AG08396 (cell line): ENCODE data around the gene WDR90.

Experiments used
- DNase-seq: peaks from one replicate; pipeline ENCODE4 v3.0.0; 2012; ENCODE audit warnings: low spot score, mixed read lengths

Gene WDR90

DNA sequence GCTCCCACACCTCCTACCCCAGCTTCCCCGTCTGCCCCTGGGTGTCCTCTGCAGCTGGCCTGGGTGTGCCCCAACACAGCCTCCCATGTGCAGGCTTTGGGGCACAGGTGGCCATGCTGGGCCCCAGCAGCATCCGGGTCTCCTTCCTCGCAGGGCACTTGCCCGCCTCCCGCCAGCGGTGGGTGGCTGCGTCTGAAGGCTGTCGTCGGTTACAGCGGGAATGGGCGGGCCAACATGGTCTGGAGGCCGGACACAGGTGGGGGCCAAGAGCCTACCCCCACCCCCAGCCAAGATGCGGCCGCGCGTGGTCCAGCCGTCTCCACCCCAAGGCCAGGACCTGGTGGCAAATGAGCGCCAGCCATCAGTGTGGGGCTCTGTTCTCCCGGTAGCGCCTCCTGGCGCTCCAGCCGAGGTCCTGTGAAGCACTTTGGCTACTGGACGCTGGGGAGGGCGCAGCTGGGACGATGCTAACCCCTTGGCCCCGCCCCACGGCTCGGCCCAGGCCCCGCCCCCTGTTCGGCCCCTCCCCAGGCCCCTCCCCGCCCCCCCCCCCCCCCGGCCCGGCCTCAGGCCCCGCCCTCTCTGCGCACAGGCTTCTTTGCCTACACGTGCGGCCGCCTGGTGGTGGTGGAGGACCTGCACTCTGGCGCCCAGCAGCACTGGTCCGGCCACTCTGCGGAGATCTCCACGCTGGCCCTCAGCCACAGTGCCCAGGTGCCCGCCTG, 11.5 kb downstream of the WDR90 start:
- DNase-seq, result peak; percentile 83

DNA sequence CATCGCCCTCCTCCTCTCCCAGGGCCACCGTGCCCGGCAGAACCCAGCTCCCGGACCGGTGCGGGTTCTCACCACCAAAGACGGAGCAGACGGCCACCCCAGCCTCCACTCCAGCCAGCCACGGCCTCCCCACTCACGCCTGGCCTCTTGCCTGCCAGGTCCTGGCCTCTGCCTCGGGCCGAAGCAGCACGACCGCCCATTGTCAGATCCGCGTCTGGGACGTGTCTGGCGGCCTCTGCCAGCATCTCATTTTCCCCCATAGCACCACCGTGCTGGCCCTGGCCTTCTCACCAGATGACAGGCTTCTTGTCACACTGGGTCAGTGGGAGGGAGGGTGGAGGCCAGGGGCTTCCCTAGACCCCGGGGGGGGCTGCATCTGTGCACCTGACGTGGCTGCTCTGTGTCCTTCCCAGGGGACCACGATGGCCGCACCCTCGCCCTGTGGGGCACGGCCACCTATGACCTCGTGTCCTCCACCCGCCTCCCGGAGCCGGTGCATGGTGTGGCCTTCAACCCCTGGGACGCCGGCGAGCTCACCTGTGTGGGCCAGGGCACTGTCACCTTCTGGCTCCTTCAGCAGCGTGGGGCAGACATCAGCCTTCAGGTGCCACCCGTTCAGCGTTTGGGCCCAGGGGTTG, 12.1 kb downstream of the WDR90 start:
- no peak for DNase-seq

DNA sequence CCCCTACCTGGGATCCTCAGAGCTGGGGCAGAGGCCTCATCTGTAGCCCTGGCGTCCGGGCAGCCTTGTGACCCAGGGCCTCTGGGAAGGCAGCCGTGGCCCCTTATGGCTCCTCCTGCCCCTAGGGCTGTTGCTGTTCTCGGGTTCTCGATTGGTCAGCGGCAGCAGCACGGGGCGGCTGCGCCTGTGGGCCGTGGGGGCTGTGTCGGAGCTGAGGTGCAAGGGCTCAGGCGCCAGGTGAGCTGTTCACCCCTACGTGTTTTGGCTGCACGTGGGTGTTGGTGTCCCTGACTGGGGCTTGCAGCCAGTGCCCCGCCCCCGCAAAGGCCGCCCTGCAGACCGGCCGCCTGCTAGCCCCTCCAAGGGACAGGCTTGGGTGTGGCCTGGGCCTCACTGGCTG, 12.9 kb downstream of the WDR90 start:
- DNase-seq, result no peak

DNA sequence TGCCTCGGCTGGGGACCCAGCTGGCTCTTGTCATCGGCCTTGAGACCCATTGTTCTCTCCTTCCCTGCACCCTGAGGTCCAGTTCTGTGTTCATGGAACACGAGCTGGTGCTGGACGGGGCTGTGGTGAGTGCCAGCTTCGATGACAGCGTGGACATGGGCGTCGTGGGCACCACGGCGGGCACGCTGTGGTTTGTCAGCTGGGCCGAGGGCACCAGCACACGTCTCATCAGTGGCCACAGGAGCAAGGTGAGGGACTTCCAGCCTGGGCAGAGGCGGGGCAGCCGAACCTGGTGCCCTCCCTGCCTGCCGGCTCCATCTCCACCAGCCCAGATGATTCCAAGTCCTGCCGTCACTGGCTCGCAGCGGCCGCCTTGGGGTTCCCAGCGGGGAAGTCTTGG, 13.4 kb downstream of the WDR90 start:
- DNase-seq, result no peak

DNA sequence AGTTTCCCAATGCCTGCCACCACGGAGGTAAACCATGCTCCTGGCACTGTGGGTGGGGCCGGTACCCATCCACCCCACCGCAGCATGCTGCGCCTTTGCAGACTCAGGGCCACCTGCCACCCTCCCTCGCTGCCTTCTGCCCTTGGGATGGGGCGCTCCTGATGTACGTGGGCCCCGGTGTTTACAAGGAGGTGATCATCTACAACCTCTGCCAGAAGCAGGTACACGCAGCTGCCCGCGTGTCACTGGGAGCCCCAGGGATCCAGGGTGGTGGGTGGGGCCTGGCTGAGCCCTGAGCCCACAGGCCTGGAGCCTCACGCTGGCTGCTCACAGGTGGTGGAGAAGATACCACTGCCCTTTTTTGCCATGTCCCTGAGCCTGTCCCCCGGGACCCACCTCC, 17.4 kb downstream of the WDR90 start:
- no peak for DNase-seq

DNA sequence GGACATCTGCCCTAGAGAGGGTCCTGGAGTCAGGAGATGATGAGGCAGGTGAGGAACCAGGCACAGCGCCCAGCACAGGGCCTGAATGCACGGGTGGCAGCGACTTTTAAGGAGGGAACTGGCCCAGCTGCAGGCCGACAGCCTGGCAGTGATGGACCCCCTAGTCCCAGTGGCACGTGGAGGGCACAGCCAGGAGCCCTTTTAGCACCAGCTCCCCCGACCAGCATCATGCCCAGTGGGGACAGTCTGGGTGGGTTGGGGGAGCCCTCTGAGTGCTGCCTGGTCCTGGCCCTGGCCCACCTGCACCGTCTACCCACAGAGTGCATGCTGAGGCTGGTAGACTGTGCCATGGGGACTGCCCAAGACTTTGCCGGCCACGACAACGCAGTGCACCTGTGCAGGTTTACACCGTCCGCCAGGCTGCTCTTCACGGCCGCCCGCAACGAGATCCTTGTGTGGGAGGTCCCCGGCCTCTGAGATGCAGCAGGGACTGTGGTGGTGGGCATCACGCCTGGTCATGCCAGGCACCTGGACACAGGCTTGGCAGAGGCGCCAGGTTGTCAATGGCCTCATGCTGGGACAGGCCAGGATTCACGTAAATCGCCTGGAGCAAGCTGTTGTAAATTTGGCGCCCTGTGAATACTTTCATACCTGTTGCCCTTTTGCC, 18.1 kb downstream of the WDR90 start:
- DNase-seq, result no peak

DNA sequence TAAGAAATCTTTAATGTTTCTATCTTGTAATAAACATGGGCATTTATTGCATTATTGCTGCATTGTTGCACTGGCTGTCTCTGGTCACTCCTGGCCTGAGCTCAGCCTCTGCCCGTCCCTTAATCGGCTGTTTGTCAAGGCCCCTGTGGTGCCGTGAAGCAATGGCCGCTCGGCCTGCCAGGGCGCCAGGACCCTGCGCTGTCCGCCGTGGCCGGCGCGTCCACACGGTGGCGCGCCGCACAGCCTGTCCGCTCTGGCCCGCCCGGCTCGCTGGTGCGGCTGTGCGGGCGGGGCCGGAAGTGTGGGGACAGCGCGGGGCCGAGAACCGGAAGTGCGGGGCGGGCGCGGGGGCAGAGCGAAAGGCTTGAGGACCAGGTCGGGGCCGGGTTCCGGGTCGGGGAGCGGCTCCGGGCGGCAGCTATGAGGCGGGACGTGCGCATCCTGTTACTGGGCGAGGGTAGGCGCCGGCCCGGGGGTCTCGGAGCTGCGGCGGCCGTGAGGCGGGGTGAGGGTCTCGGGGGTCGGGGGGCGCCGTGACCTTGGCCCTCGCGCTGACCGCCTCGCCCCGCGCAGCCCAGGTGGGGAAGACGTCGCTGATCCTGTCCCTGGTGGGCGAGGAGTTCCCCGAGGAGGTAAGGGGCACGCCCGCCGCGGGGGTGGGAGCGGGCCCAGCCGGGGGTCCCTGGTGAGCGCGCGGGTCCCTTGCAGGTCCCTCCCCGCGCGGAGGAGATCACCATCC, 18.8 kb downstream of the WDR90 start, which contains the start of gene RHOT2:
TSS of gene RHOT2 (plus strand) at position 353 of the 739 bp plus-strand sequence. CDS start at position 421, 68 bp downstream.
- peak; percentile 95 for DNase-seq

DNA sequence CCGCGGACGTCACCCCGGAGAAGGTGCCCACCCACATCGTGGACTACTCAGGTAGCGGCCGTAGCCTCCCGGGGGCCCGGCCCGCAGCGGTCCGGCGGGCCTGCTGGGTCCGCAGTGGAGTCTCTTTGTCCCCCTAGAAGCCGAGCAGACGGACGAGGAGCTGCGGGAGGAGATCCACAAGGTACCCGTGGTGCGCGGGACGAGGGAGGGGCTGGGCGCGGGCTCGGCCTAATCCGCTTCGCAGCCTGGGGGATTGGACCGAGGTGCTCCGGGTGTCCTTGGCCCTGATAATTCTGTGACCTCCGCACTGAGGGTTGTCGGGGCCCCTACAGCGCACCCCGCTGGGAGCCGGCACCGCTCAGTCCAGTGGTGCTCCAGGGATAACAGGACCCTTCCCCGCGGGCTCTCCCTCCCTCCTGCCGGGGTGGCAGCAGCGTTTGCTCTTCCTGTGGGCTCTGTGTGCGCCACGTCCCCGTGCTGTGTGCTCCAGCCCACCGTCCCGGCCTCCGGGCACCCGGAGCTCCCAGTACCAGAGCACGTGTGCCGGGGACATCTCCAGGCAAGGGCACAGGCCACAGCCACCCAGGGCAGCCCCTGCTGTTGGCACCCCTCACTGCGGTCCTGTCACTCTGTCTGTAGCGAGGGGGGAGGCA, 19.5 kb downstream of the WDR90 start:
- no peak for DNase-seq

DNA sequence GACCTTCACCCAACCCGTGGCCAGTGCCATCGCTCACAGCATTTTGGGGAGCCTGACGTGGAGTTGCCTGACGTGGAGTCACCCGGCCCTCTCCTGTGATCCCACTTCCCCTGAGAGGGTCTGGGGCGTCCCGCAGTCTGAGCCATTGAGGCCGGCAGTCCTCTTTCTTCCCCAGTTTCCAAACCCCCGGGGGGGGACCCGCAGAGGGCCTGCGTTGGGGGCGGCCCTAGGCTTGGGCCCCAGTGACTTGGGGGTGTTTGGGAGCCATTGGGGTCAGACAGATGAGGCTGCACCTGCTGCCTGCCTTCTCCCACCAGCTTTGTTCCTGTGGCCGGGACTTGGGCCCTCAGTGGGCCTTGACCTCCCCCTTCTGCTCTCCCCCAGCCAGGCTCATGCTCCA, 20.5 kb downstream of the WDR90 start:
- no peak for DNase-seq

DNA sequence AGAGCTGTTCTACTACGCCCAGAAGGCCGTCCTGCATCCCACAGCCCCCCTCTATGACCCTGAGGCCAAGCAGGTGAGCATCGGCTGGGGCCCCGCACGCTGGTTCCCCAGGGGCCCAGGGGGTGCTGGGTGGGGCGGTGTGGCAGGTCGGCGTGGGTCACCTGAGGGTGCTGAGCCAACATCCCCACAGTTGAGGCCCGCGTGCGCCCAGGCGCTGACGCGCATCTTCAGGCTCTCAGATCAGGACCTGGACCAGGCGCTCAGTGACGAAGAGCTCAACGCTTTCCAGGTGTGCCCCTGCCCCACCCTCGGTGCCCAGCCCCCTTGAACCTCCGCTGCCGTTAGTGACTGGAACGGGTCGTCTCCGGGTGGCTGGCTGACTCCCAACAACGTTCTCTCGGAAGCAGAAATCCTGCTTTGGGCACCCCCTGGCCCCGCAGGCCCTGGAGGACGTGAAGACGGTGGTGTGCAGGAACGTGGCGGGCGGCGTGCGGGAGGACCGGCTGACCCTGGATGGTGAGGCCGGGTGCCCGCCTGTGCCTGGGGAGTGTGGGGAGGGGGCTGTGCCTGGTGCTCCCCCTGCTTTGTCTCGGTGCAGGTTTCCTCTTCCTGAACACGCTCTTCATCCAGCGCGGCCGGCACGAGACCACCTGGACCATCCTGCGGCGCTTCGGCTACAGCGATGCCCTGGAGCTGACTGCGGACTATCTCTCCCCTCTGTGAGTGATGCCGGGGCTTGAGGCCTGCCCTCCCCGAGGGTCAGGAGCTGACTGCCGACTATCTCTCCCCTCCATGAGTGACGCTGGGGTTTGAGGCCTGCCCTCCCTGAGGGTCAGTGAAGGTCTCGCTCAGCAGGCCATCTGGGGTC, 21.6 kb downstream of the WDR90 start:
- DNase-seq, result no peak

DNA sequence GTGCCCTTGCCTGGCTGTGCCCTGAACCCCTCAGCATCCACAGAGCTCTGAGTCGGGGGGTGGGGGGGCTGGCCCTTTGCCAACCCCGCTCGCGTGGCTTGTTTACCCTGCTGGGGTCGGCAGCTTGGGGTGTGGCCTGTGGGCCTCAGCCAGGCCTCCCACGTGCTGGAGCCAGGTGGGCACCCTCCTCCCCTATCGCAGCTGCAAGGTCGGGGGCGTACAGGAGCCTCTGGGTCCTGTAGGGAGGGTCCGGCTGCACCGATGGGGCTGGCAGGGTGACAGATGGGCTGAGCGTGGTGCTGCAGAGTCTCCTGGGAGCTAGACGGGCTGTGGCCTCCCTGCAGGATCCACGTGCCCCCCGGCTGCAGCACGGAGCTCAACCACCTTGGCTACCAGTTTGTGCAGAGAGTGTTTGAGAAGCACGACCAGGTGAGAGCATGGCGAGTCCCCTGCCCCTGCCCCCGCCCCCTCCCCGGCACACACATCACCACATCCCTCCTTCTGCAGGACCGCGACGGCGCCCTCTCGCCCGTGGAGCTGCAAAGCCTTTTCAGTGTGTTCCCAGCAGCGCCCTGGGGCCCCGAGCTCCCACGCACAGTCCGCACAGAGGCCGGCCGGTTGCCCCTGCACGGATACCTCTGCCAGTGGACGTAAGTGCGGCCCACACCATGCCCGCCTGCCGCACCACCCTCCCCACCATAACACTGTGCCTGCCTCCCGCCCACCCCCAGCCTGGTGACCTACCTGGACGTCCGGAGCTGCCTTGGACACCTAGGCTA, 22.4 kb downstream of the WDR90 start:
- DNase-seq, result no peak

DNA sequence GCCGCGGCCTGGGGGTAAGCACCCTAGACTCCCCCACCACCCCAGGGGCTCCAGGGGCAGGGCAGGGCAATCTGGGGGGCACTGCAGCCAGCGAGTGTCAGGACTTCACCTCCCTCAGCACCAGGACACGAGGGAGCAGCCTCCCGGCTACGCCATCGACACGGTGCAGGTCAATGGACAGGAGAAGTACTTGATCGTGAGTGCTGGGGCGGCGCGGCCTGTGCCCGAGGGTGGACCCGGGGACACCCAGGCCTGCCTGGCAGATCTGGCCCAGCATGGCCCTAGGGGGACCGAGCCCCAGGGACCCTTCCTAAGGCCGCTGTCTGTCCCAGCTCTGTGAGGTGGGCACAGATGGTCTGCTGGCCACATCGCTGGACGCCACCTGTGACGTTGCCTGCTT, 23.2 kb downstream of the WDR90 start:
- DNase-seq, result no peak

DNA sequence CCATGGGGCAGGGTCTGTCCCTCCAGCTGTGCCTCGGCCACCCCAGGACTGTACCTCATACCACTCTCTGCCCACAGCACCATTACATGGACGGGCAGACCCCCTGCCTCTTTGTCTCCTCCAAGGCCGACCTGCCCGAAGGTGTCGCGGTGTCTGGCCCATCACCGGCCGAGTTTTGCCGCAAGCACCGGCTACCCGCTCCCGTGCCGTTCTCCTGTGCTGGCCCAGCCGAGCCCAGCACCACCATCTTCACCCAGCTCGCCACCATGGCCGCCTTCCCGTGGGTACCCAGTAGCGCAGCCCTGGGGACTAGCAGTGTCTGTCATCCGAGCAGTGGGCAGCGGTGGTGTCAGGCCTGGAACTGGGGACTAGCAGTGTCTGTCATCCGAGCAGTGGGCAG, 23.7 kb downstream of the WDR90 start:
- no peak for DNase-seq

DNA sequence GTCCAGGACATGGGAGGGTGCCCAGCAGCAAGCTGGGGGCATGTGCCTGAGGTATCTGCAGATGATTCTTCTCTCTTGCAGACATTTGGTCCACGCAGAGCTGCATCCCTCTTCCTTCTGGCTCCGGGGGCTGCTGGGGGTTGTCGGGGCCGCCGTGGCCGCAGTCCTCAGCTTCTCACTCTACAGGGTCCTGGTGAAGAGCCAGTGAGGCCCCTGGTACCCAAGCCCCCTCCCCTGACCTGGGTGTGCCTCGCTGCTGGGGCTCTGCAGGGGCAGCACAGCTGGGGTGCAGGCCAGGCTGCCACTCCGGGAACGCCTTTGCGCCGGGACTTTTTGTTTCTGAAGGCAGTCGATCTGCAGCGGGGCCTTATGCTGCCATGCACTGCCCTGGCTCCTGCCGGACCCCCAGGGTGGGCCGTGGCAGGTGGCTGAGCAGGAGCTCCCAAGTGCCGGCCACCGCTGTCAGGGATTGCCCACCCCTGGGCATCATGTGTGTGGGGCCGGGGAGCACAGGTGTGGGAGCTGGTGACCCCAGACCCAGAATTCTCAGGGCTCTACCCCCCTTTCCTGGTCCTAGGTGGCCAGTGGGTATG, 24.3 kb downstream of the WDR90 start:
- no peak for DNase-seq

DNA sequence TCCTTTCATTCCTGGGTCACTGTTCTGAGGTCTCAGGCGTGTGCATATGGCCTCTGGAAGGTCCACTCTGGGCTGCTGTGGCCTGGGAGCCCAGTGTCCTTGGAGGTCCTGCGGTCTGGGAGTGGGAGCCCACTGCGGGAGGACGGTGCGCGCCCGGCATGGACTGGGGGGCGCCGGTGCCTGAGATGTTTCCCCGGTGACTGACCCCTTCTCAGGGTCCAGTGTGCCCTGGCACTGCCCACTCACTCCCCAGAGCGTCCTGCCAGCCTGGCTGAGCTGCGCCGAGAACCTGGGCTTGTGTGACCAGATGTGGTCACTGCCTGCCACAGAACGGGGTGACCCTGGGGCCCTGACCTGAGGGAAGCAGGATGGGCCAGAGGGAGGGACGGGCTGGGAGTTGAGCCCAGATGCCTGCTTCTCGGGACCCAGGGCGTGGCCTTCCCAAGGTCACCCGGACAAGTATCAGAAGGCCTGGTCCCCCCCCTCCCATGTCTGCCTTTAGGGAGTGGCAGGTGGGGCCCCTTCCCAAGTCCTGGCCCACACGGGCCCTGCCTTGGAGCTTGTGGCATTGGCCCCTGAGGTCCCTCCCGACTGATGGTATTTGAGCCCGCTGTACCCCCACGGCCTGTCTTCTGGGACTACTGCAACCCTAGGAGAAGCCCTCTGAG, 25.2 kb downstream of the WDR90 start:
- DNase-seq, result no peak

DNA sequence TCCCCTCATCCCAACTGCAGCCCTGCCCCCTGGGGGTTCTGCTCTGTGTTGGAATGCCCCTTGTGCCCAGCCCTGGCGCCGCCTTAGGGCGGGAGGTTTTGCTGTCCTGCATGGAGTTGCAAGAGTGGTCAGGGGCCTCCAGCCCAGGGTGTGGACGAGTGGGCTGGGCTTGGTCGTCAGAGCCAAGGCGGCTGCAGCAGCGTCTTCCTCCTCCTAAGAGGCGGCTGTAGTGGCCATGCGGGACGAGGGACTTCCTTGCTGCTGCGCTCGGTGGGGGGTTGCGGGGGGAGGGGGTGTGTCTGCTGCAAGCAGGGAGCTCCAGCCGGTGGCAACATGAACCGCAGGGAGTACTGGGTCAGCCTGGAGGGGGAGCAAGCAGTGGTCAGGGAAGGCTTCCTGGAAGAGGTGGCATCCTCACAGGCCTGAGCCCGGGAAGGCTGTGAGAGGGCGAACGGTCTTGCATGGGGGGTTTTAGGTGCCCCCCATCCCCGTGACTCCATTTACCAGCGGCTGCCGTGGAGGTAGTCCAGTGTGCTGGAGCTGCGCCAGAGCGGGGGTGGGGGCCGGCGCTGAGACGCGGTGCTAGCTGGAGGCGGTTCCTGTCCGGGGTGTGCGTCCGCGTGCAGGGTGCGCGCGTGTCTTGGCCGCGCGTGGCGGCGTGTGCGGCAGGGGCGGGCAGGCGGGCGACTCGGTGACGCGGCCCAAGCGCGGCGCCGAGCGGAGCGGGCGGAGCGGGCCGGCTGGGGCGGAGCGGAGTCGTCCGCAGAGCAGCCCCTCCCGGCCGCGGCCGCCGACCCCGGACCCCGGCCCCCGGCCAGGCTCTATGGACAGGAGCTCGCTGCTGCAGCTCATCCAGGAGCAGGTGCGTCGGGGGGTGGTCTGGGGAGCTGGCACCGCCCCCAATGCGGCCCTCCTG, 26.1 kb downstream of the WDR90 start, which contains the start of gene RHBDL1:
TSS of gene RHBDL1 (plus strand) at position 704 of the 916 bp plus-strand sequence. CDS start at position 824, 120 bp downstream.
- peak; percentile 65 for DNase-seq

DNA sequence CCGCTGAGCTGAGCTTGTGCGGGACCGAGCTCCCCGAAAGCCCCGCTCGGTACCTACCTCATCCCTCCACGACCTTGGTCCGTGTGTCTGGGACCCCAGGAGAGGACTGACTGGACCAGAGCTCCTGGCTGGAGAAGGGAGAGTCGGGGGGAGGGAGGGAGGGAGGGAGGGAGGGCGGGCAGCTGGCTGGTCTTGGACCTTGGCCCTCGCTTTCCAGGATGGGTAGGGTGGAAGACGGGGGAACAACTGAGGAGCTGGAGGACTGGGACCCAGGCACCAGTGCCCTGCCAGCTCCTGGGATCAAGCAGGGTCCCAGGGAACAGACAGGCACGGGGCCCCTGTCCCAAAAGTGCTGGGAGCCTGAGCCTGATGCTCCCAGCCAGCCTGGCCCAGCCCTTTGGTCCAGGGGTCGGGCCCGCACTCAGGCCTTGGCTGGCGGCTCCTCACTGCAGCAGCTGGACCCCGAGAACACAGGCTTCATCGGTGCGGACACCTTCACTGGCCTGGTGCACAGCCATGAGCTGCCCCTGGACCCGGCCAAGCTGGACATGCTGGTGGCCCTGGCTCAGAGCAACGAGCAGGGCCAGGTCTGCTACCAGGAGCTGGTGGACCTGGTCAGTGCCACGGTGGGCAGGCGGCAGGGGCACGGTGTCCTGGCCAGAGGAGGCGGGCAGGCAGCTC, 26.9 kb downstream of the WDR90 start:
- no peak for DNase-seq

DNA sequence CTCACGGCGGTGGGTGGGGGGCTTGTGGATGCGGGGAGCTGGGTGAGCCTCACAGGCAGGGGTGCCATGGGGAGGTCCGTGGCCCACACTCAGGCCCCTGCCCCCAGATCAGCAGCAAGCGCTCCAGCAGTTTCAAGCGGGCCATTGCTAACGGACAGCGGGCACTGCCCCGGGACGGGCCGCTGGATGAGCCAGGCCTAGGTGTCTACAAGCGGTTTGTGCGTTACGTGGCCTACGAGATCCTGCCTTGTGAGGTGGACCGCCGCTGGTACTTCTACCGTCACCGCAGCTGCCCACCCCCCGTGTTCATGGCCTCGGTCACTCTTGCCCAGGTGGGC, 27.4 kb downstream of the WDR90 start:
- no peak for DNase-seq
